SKM-1 treated with dmso at 0.1 percent for 144 hours (cell line): ENCODE results near the gene PNPLA1.

ENCODE experiments used
- DNase-seq: peaks from one replicate; lab custom pipeline; 2025; ENCODE audit not compliant: unreplicated experiment; lab: John Stamatoyannopoulos, UW

Gene PNPLA1

GRCh38 chr6:36355819-36356218, 86.0 kb downstream of the PNPLA1 start:
- peak; percentile 44 for DNase-seq

DNA sequence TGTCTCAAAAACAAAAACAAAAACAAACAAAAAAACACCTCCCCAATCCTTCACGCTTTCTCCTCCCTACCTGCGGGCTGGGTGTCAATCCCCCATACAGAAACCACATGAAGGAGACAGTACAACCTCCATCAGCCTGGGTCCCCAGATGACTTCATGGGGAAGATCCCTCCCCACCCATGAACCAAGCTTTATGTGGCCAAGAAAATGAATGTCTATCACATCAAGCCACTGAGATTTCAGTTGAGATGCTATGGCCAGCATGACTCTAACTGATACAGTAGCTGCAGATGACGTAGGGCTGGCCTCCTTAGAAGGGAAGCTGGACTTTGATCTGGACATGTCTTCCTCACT, 88.0 kb downstream of the PNPLA1 start:
- DNase-seq, result no peak
